Measurements from ENCODE around the gene ITGAV.

Gene ITGAV

GRCh38 chr2:186614373-186614772, 24.5 kb downstream of the ITGAV start:
- no peak for DNase-seq

GRCh38 chr2:186617148-186617547, 27.3 kb downstream of the ITGAV start:
- DNase-seq = no peak

- DNase-seq = no peak
These were observed 27.9 kb downstream of the ITGAV start for GRCh38 chr2:186617771-186618170.

- no peak for DNase-seq
These were observed 28.8 kb downstream of the ITGAV start for GRCh38 chr2:186618696-186619095.

GRCh38 chr2:186623084-186623483, 33.2 kb downstream of the ITGAV start:
- DNase-seq = no peak

- DNase-seq = no peak
These were observed 34.4 kb downstream of the ITGAV start for GRCh38 chr2:186624276-186624675.

GRCh38 chr2:186629250-186629996, 39.6 kb downstream of the ITGAV start:
- DNase-seq = no peak

GRCh38 chr2:186632417-186632816, 42.6 kb downstream of the ITGAV start:
- DNase-seq = no peak

GRCh38 chr2:186634701-186635100, 44.8 kb downstream of the ITGAV start:
- DNase-seq = no peak

GRCh38 chr2:186636800-186637496, 47.1 kb downstream of the ITGAV start:
- DNase-seq = no peak

GRCh38 chr2:186637497-186637800, 47.6 kb downstream of the ITGAV start:
- DNase-seq = no peak

GRCh38 chr2:186639939-186640338, 50.1 kb downstream of the ITGAV start:
- no peak for DNase-seq

GRCh38 chr2:186641132-186641806, 51.4 kb downstream of the ITGAV start:
- DNase-seq = no peak

- peak; percentile 46 for DNase-seq
These were observed 52.0 kb downstream of the ITGAV start for GRCh38 chr2:186641807-186642321.

GRCh38 chr2:186644791-186645190, 54.9 kb downstream of the ITGAV start:
- no peak for DNase-seq

- DNase-seq = no peak
These were observed 56.1 kb downstream of the ITGAV start for GRCh38 chr2:186645999-186646398.

GRCh38 chr2:186648130-186648529, 58.3 kb downstream of the ITGAV start:
- DNase-seq = no peak

- DNase-seq = no peak
These were observed 63.7 kb downstream of the ITGAV start for GRCh38 chr2:186653511-186653910.

GRCh38 chr2:186659383-186659782, 69.5 kb downstream of the ITGAV start:
- DNase-seq = no peak

GRCh38 chr2:186664385-186665043, 74.7 kb downstream of the ITGAV start:
- no peak for DNase-seq

GRCh38 chr2:186669146-186669545, 79.3 kb downstream of the ITGAV start:
- DNase-seq = no peak

- no peak for DNase-seq
These were observed 81.0 kb downstream of the ITGAV start for GRCh38 chr2:186670831-186671230.

- DNase-seq = no peak
These were observed 85.5 kb downstream of the ITGAV start for GRCh38 chr2:186675380-186675779.
